GM12872 (cell line): Measurements from ENCODE around the gene PLXNA2.

ENCODE experiments used
- TF ChIP-seq, protein P1 (sequence below): IDR thresholded peaks from 3 replicates; pipeline ENCODE4 v1.5.1; 2011; ENCODE audit warnings: low read depth, mild to moderate bottlenecking, low read length, moderate library complexity; ENCODE audit not compliant: insufficient read depth

PLXNA2 gene

GRCh38 chr1:208272311-208272710, 28.1 kb upstream of the PLXNA2 start:
- TF ChIP-seq, protein P1, sequence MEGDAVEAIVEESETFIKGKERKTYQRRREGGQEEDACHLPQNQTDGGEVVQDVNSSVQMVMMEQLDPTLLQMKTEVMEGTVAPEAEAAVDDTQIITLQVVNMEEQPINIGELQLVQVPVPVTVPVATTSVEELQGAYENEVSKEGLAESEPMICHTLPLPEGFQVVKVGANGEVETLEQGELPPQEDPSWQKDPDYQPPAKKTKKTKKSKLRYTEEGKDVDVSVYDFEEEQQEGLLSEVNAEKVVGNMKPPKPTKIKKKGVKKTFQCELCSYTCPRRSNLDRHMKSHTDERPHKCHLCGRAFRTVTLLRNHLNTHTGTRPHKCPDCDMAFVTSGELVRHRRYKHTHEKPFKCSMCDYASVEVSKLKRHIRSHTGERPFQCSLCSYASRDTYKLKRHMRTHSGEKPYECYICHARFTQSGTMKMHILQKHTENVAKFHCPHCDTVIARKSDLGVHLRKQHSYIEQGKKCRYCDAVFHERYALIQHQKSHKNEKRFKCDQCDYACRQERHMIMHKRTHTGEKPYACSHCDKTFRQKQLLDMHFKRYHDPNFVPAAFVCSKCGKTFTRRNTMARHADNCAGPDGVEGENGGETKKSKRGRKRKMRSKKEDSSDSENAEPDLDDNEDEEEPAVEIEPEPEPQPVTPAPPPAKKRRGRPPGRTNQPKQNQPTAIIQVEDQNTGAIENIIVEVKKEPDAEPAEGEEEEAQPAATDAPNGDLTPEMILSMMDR: no peak

DNA sequence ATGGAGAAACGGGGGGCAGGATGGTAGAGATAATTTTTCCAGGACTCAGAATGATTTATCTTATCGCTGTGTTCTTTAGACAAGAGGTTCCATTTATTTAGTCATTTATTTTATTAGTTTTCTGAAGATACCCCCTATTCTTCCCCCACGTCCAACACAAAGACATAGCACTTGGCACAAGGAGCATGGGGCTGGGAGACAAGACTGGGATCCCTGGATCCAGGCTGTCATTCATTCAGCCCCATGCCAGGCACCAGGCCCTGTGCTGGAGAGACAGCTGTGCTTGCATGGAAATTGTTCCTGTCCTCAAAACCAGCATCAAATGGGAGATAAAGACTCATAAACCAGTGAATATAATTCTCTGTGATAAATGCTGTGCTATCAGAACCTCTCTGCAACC, 27.1 kb upstream of the PLXNA2 start:
- TF ChIP-seq, protein P1: no peak

DNA sequence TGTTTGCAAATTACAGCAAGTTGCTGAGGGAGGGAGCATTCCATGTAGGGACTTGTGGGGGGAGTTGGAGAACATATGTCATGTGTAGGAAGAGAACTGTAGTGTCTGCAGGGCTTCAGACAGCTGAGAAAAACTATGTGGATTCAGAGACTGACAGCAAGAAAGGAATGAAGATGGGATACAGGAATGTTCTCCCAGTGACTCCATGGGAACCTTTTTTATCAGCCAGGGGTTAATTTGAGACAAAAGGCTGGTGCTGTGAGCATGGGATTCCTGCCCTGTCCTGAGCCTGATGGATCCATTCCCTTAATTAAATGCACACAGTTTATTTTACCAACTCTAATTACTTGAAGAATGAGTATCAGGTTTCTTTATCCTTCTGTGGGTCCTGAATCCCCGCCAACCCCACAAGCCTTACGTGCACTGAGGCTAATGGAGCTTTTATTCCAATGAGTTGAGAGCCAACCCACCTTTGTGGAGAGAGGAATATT, 26.5 kb upstream of the PLXNA2 start:
- TF ChIP-seq, protein P1: no peak

DNA sequence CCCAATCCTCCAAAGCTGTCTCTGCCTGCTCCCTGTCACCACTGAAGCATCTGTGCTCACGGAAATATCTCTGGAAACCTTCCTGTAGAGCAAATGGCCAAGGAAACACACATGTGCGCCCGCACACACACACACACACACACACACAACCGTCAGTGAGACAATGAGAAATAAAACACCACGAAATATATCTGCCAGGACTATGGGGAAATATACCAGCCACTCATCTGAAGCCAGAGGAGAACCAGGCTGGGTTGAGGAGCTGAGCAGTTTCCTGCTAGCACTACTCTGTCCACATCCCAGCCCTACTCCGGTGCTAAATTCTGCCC, 25.1 kb upstream of the PLXNA2 start:
- TF ChIP-seq, protein P1: no peak

- TF ChIP-seq, protein P1: no peak
Measured at GRCh38 chr1:208268541-208269337, 24.6 kb upstream of the PLXNA2 start.

- TF ChIP-seq, protein P1: no peak
Measured at GRCh38 chr1:208265525-208265924, 21.3 kb upstream of the PLXNA2 start.

- TF ChIP-seq, protein P1: no peak
Measured at GRCh38 chr1:208265122-208265469, 20.9 kb upstream of the PLXNA2 start.
